ENCODE results near the gene NR6A1.

Gene NR6A1

GRCh38 chr9:124569942-124570341 is 201.2 kb downstream of the NR6A1 start:
- DNase-seq (ENCODE audit: low read depth) = no peak

- no peak for DNase-seq (ENCODE audit: low read depth)
These were observed 203.7 kb downstream of the NR6A1 start for GRCh38 chr9:124567362-124567761.

GRCh38 chr9:124562328-124562727 is 208.8 kb downstream of the NR6A1 start:
- DNase-seq (ENCODE audit: low read depth) = no peak

- no peak for DNase-seq (ENCODE audit: low read depth)
These were observed 211.2 kb downstream of the NR6A1 start for GRCh38 chr9:124559871-124560270.

- DNase-seq (ENCODE audit: low read depth) = no peak
These were observed 212.2 kb downstream of the NR6A1 start for GRCh38 chr9:124558777-124559470.

GRCh38 chr9:124557895-124558294 is 213.2 kb downstream of the NR6A1 start:
- DNase-seq (ENCODE audit: low read depth) = no peak

GRCh38 chr9:124555043-124555442 is 216.1 kb downstream of the NR6A1 start:
- DNase-seq (ENCODE audit: low read depth) = no peak

- DNase-seq (ENCODE audit: low read depth) = no peak
These were observed 217.4 kb downstream of the NR6A1 start for GRCh38 chr9:124553738-124554137.

- DNase-seq (ENCODE audit: low read depth) = no peak
These were observed 218.9 kb downstream of the NR6A1 start for GRCh38 chr9:124552273-124552605.

GRCh38 chr9:124551472-124552272 is 219.4 kb downstream of the NR6A1 start:
- no peak for DNase-seq (ENCODE audit: low read depth)

GRCh38 chr9:124550072-124550471 is 221.0 kb downstream of the NR6A1 start:
- no peak for DNase-seq (ENCODE audit: low read depth)

- DNase-seq (ENCODE audit: low read depth) = no peak
These were observed 222.1 kb downstream of the NR6A1 start for GRCh38 chr9:124549016-124549415.

- no peak for DNase-seq (ENCODE audit: low read depth)
These were observed 226.6 kb downstream of the NR6A1 start for GRCh38 chr9:124544535-124544934.

- no peak for DNase-seq (ENCODE audit: low read depth)
These were observed 229.3 kb downstream of the NR6A1 start for GRCh38 chr9:124541824-124542223.

GRCh38 chr9:124537926-124538325 is 233.2 kb downstream of the NR6A1 start:
- no peak for DNase-seq (ENCODE audit: low read depth)

GRCh38 chr9:124535846-124536245 is 235.3 kb downstream of the NR6A1 start:
- no peak for DNase-seq (ENCODE audit: low read depth)

- DNase-seq (ENCODE audit: low read depth) = no peak
These were observed 238.2 kb downstream of the NR6A1 start for GRCh38 chr9:124532897-124533296.

- no peak for DNase-seq (ENCODE audit: low read depth)
These were observed 240.0 kb downstream of the NR6A1 start for GRCh38 chr9:124531115-124531514.

- no peak for DNase-seq (ENCODE audit: low read depth)
These were observed 240.9 kb downstream of the NR6A1 start for GRCh38 chr9:124530246-124530645.

GRCh38 chr9:124527781-124528180 is 243.3 kb downstream of the NR6A1 start:
- DNase-seq (ENCODE audit: low read depth) = no peak

- no peak for DNase-seq (ENCODE audit: low read depth)
These were observed 244.9 kb downstream of the NR6A1 start for GRCh38 chr9:124526174-124526573.

GRCh38 chr9:124522121-124523098 is 248.7 kb downstream of the NR6A1 start:
- no peak for DNase-seq (ENCODE audit: low read depth)

Measured in activated T-helper 9 cell treated with anti-CD3 and anti-CD28 coated beads, Interleukin-2, amount 50 U/mL, for 16 hours (primary cell).